Lung (tissue), 12 donors: Measurements from ENCODE around the gene HACD2. TPM values are rescaled to one million over a fixed set of nuclear protein-coding genes. Genes with fewer than 3 reads are reported as not detected.

Source experiments
- ATAC-seq: fragments of 200-7000 bp; cut with Tn5 transposase; one replicate; pipeline ENCODE4 v1.9.1; 2020; ENCODE audit warnings: moderate number of reproducible peaks; ENCODE audit not compliant: insufficient read depth, low FRiP score
- DNase-seq, 3 donors: peaks; one replicate each; pipeline ENCODE4 v3.0.0-alpha.2; 2013 to 2017
- H3K27ac ChIP-seq, 2 donors: one replicate each; pipeline ENCODE4 v1.5.1; 2013; ENCODE audit warnings: mild to moderate bottlenecking in 2 of 2, moderate library complexity in 2 of 2, control low read depth in 1 of 2, inconsistent platforms in 1 of 2, low read depth in 1 of 2, low read length in 1 of 2
- H3K27me3 ChIP-seq, 3 donors: one replicate each; pipeline ENCODE4 v1.5.1; 2013; ENCODE audit warnings: low read length in 2 of 3; ENCODE audit not compliant: control insufficient read depth in 3 of 3, insufficient read depth in 3 of 3
- H3K36me3 ChIP-seq, 4 donors: one replicate each; pipeline ENCODE4 v1.5.1; 2013; ENCODE audit warnings: low read length in 4 of 4, mild to moderate bottlenecking in 1 of 4, moderate library complexity in 1 of 4; ENCODE audit not compliant: control insufficient read depth in 4 of 4, insufficient read depth in 4 of 4
- H3K4me1 ChIP-seq, 5 donors: one replicate each; pipeline ENCODE4 v1.5.1; 2013; ENCODE audit warnings: low read length in 5 of 5, mild to moderate bottlenecking in 2 of 5, moderate library complexity in 1 of 5; ENCODE audit not compliant: control insufficient read depth in 5 of 5, insufficient read depth in 5 of 5
- H3K4me3 ChIP-seq: one replicate; pipeline ENCODE4 v1.5.1; 2013; ENCODE audit warnings: mild to moderate bottlenecking, control low read depth, moderate library complexity
- H3K9ac ChIP-seq, 2 donors: one replicate each; pipeline ENCODE4 v1.5.1; 2013; ENCODE audit warnings: low read length in 2 of 2, control low read depth in 1 of 2; ENCODE audit not compliant: insufficient read depth in 1 of 2
- H3K9me3 ChIP-seq, 4 donors: one replicate each; pipeline ENCODE4 v1.5.1; 2013; ENCODE audit warnings: low read length in 3 of 4, mild to moderate bottlenecking in 1 of 4, moderate library complexity in 1 of 4; ENCODE audit not compliant: control insufficient read depth in 4 of 4, insufficient read depth in 3 of 4
- WGBS, 2 donors: extraction: QIAGEN DNeasy Blood & Tissue Kit; methylation state at CpG; one replicate each; pipeline ENCODE4 v1.1.7; 2013; 5-methylcytosine and 5-hydroxymethylcytosine counted together
- polyA plus RNA-seq, 2 donors: library from polyadenylated mRNA; stranded (reverse); fragments of 200-250 nt; gene quantifications; one replicate each; pipeline ENCODE4 v1.2.1, GENCODE V29; 2013
- total RNA-seq, 2 donors: library from RNA; depleted of rRNA in 1 of 2; stranded (reverse); fragments of >200 nt in 1 of 2; gene quantifications; one replicate each; pipeline ENCODE4 v1.2.1, GENCODE V29; 2014 to 2021
- TF ChIP-seq, protein P1 (sequence below): IDR thresholded peaks from 2 replicates; pipeline ENCODE4 v1.5.1; 2012; ENCODE audit warnings: mild to moderate bottlenecking; ENCODE audit errors: control extremely low read depth, extremely low read depth
- donor health status: control.
- donor health status: control.
- donor health status: Bipolar disorder and iron deficiency.
- donor health status: healthy.
- donor health status: DM: yes; HTN: yes; CAD: no.

The HACD2 gene
- total and polyA plus RNA-seq, 4 donors = 17.1 to 40.7 (median 28.2) TPM

DNA sequence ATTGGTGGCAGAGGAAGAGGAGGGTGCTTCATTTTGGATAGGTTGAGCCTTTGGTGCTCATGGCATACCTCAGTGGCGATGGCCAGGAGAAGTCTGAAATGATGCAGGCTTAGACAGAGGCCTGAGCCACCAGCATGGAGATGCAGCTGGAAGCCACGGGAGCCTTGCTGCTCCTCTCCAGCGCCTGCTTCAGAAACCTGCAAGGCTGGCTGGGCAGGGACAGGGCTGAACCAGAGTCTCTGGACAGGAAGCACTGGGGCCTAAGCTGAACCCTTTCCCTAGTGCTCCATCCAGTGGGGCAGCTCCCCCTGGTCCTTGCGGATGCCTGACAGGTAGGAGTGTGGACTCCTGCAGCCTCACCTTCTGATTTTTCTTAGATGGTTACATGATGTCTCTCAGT lies 99.3 kb downstream of the HACD2 start:
- no peak for ATAC-seq
- peaks cover 0 to 2% (median 0%) of the 10 kb centered on the region in 4 donors for H3K36me3 ChIP-seq
- H3K9me3 ChIP-seq = no peaks in the 10 kb centered on the region
- no peaks in the 10 kb centered on the region for H3K27me3 ChIP-seq
- no peak for DNase-seq
- TF ChIP-seq, protein P1, sequence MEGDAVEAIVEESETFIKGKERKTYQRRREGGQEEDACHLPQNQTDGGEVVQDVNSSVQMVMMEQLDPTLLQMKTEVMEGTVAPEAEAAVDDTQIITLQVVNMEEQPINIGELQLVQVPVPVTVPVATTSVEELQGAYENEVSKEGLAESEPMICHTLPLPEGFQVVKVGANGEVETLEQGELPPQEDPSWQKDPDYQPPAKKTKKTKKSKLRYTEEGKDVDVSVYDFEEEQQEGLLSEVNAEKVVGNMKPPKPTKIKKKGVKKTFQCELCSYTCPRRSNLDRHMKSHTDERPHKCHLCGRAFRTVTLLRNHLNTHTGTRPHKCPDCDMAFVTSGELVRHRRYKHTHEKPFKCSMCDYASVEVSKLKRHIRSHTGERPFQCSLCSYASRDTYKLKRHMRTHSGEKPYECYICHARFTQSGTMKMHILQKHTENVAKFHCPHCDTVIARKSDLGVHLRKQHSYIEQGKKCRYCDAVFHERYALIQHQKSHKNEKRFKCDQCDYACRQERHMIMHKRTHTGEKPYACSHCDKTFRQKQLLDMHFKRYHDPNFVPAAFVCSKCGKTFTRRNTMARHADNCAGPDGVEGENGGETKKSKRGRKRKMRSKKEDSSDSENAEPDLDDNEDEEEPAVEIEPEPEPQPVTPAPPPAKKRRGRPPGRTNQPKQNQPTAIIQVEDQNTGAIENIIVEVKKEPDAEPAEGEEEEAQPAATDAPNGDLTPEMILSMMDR = no peak
- H3K4me3 ChIP-seq = no peak overlapping the region
- no peak overlapping the region for H3K9ac ChIP-seq
- no peaks in the 10 kb centered on the region for H3K4me1 ChIP-seq
- WGBS, 2 donors = 85 to 86% methylated on average over 4 of the region's 4 CpGs
- H3K27ac ChIP-seq = no peak overlapping the region

GRCh38 chr3:123483146-123483545 lies 101.7 kb downstream of the HACD2 start:
- DNase-seq (no peak), ATAC-seq (no peak)
- H3K9ac ChIP-seq = no peak overlapping the region
- WGBS, 2 donors = 85 to 88% methylated on average over 6 of the region's 6 CpGs
- H3K4me3 ChIP-seq = no peak overlapping the region
- H3K27ac ChIP-seq = no peak overlapping the region
- no peaks in the 10 kb centered on the region for H3K9me3 ChIP-seq
- no peaks in the 10 kb centered on the region for H3K4me1 ChIP-seq
- H3K36me3 ChIP-seq = no peaks in the 10 kb centered on the region
- no peaks in the 10 kb centered on the region for H3K27me3 ChIP-seq
- TF ChIP-seq, protein P1 = no peak

GRCh38 chr3:123481722-123482457 lies 103.0 kb downstream of the HACD2 start:
- Histone ChIP-seq H3K9ac (no peak overlapping the region), H3K9me3 (no peaks in the 10 kb centered on the region), H3K27ac (no peak overlapping the region), H3K4me1 (no peaks in the 10 kb centered on the region), H3K4me3 (no peak overlapping the region), H3K27me3 (no peaks in the 10 kb centered on the region), H3K36me3 (no peaks in the 10 kb centered on the region)
- DNase-seq = no peak
- 87 to 92% methylated on average over 12 of the region's 12 CpGs for WGBS, 2 donors
- TF ChIP-seq, protein P1 = no peak
- ATAC-seq = no peak

DNA sequence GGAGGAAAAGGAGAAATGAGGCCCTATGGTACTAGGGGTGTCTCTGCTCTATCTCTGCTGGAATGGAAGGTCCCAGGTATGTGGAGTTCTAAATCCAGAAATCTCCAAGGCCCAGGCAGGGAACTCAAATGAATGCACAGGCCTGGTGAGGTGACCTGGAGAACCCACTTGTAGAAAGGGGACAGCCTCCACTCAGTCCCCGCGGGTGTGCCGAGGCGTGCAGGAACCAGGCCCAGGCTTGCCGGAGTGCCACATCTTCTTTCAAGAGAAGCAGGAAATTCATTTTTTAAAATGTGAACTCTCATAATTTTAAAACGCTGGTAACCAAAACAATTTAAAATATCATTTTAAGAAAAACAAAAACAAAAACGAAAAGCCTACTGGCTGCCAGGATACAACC lies 103.8 kb downstream of the HACD2 start:
- ATAC-seq (no peak), DNase-seq (no peak)
- TF ChIP-seq, protein P1 = no peak

More for the DNA sequence above, 103.8 kb downstream of the HACD2 start:
- H3K4me3 ChIP-seq = no peak overlapping the region
- no peaks in the 10 kb centered on the region for H3K36me3 ChIP-seq
- no peaks in the 10 kb centered on the region for H3K9me3 ChIP-seq
- WGBS, 2 donors = 85 to 88% methylated on average over 7 of the region's 7 CpGs
- no peak overlapping the region for H3K9ac ChIP-seq
- H3K27ac ChIP-seq = no peak overlapping the region
- no peaks in the 10 kb centered on the region for H3K27me3 ChIP-seq
- H3K4me1 ChIP-seq = no peaks in the 10 kb centered on the region
